H1 (cell line): ENCODE results near the gene GNG8. TPM values are rescaled to one million over a fixed set of nuclear protein-coding genes. Genes with fewer than 3 reads are reported as not detected.

Source experiments
- CTCF ChIA-PET: fragments of 300-600 bp; sonication (Branson Sonifier 250); formaldehyde crosslinking; loops from one replicate; lab custom pipeline; 2021; ENCODE audit not compliant: partially characterized antibody; lab: Charles Lee
- POLR2A ChIA-PET: fragments of 300-600 bp; sonication (Branson Sonifier 250); formaldehyde crosslinking; loops from one replicate; lab custom pipeline; 2021; ENCODE audit warnings: inconsistent platforms; ENCODE audit not compliant: partially characterized antibody; lab: Charles Lee
- DNase-seq, 2 experiments: peaks; one replicate each; pipeline versions ENCODE4 v3.0.0 to v3.0.0-alpha.2; 2010 to 2022; ENCODE audit warnings: low spot score in 2 of 2, low read depth in 1 of 2, mixed read lengths in 1 of 2
- FAIRE-seq: peaks from 2 replicates; lab custom pipeline; 2011; peaks lifted over from hg19 to GRCh38; lab: Jason Lieb, UNC
- H2AFZ ChIP-seq: 2 replicates; pipeline ENCODE4 v1.8.1; 2012; ENCODE audit warnings: low read length, inconsistent platforms
- H2AK5ac ChIP-seq: 2 replicates; pipeline ENCODE4 v1.6.1; 2013; ENCODE audit warnings: low read depth, low read length
- H2BK120ac ChIP-seq: replicated peaks from 2 replicates; pipeline ENCODE3; 2013; ENCODE audit warnings: low read depth, low read length, inconsistent platforms
- H2BK12ac ChIP-seq: 2 replicates; pipeline ENCODE4 v1.6.1; 2013; ENCODE audit warnings: low read depth, low read length
- H2BK15ac ChIP-seq: 2 replicates; pipeline ENCODE4 v1.6.1; 2013; ENCODE audit warnings: low read length
- H2BK20ac ChIP-seq: 2 replicates; pipeline ENCODE4 v1.6.1; 2013; ENCODE audit warnings: low read length
- H2BK5ac ChIP-seq: 2 replicates; pipeline ENCODE4 v1.6.1; 2013; ENCODE audit warnings: low read depth, low read length
- H3K14ac ChIP-seq: 2 replicates; pipeline ENCODE4 v1.6.1; 2013; ENCODE audit warnings: inconsistent platforms; ENCODE audit not compliant: insufficient read length
- H3K18ac ChIP-seq: 2 replicates; pipeline ENCODE4 v1.6.1; 2013; ENCODE audit warnings: low read length; ENCODE audit errors: extremely low read depth
- H3K23ac ChIP-seq: 2 replicates; pipeline ENCODE4 v1.6.1; 2013; ENCODE audit warnings: inconsistent platforms; ENCODE audit not compliant: insufficient read length
- H3K23me2 ChIP-seq: 2 replicates; pipeline ENCODE4 v1.6.1; 2013; ENCODE audit warnings: low read depth, low read length
- H3K27ac ChIP-seq: 2 replicates; pipeline ENCODE4 v1.6.1; 2011; ENCODE audit warnings: low read depth, low read length, inconsistent platforms
- H3K27me3 ChIP-seq, 4 experiments: replicated peaks in 1 of 4; 1 replicate in 1 of 4; 2 replicates in 3 of 4; pipeline versions ENCODE4 v1.6.1 to v1.8.1; 2011 to 2013; ENCODE audit warnings: low read length in 3 of 4, mild to moderate bottlenecking in 3 of 4, inconsistent platforms in 2 of 4, mixed read lengths in 2 of 4, moderate library complexity in 1 of 4; ENCODE audit not compliant: control insufficient read depth in 3 of 4, insufficient read depth in 3 of 4; ENCODE audit errors: extremely low read depth in 1 of 4
- H3K36me3 ChIP-seq, 4 experiments: 2 replicates each; pipeline versions ENCODE4 v1.6.1 to v1.8.1; 2011 to 2013; ENCODE audit warnings: mild to moderate bottlenecking in 4 of 4, low read length in 3 of 4, moderate library complexity in 2 of 4, control low read depth in 1 of 4, inconsistent platforms in 1 of 4; ENCODE audit not compliant: insufficient read depth in 4 of 4, control insufficient read depth in 2 of 4
- H3K4ac ChIP-seq: replicated peaks from 2 replicates; pipeline ENCODE3; 2013; ENCODE audit warnings: low read length, low read depth, mixed read lengths, inconsistent platforms; ENCODE audit not compliant: insufficient read length
- H3K4me1 ChIP-seq, 4 experiments: replicated peaks in 1 of 4; 1 replicate in 1 of 4; 2 replicates in 3 of 4; pipeline versions ENCODE4 v1.6.1 to v1.8.1; 2011 to 2013; ENCODE audit warnings: low read length in 3 of 4, inconsistent platforms in 2 of 4, mixed read lengths in 1 of 4; ENCODE audit not compliant: insufficient read depth in 4 of 4, control insufficient read depth in 3 of 4
- H3K4me2 ChIP-seq, 2 experiments: 2 replicates each; pipeline versions ENCODE4 v1.6.1 to v1.8.1; 2011 to 2013; ENCODE audit warnings: low read depth in 2 of 2, low read length in 2 of 2, control low read depth in 1 of 2, inconsistent platforms in 1 of 2, mild to moderate bottlenecking in 1 of 2; ENCODE audit not compliant: insufficient read depth in 1 of 2
- H3K4me3 ChIP-seq, 4 experiments: fragments of 200-600, 300-600 bp in 1 of 4; sonication (generic), shearing (Covaris generic), sonication (Bioruptor Twin) in 1 of 4; 2 replicates each; pipeline versions ENCODE4 v1.5.1 to v1.8.1; 2011 to 2016; ENCODE audit warnings: low read length in 4 of 4, low read depth in 3 of 4, control low read depth in 2 of 4, inconsistent platforms in 2 of 4, mild to moderate bottlenecking in 2 of 4, mixed read lengths in 1 of 4, moderate library complexity in 1 of 4; ENCODE audit not compliant: insufficient read depth in 2 of 4; ENCODE audit errors: extremely low read depth in 1 of 4
- H3K56ac ChIP-seq: replicated peaks from 2 replicates; pipeline ENCODE3; 2013; ENCODE audit warnings: low read depth, mild to moderate bottlenecking, mixed read lengths, low read length, inconsistent platforms; ENCODE audit not compliant: insufficient read length
- H3K79me1 ChIP-seq: 2 replicates; pipeline ENCODE4 v1.6.1; 2013; ENCODE audit warnings: low read depth, low read length, control low read depth
- H3K79me2 ChIP-seq, 2 experiments: 2 replicates each; pipeline versions ENCODE4 v1.6.1 to v1.8.1; 2012 to 2013; ENCODE audit warnings: low read length in 2 of 2, mild to moderate bottlenecking in 2 of 2, inconsistent platforms in 1 of 2; ENCODE audit not compliant: insufficient read depth in 2 of 2, control insufficient read depth in 1 of 2
- H3K9ac ChIP-seq, 4 experiments: replicated peaks in 1 of 4; 1 replicate in 1 of 4; 2 replicates in 3 of 4; pipeline versions ENCODE4 v1.6.1 to v1.8.1; 2011 to 2013; ENCODE audit warnings: low read depth in 3 of 4, low read length in 3 of 4, control low read depth in 2 of 4, mild to moderate bottlenecking in 2 of 4, moderate library complexity in 2 of 4, inconsistent platforms in 1 of 4; ENCODE audit errors: extremely low read depth in 1 of 4
- H3K9me3 ChIP-seq, 2 experiments: 2 replicates each; pipeline versions ENCODE4 v1.6.1 to v1.8.1; 2012 to 2013; ENCODE audit warnings: mild to moderate bottlenecking in 2 of 2, moderate library complexity in 2 of 2, control low read depth in 1 of 2, inconsistent platforms in 1 of 2, low read depth in 1 of 2, low read length in 1 of 2, mixed read lengths in 1 of 2; ENCODE audit not compliant: insufficient read depth in 2 of 2
- H4K20me1 ChIP-seq, 2 experiments: replicated peaks in 1 of 2; 2 replicates each; pipeline versions ENCODE3 to v1.8.1; 2011 to 2013; ENCODE audit warnings: inconsistent platforms in 2 of 2, low read length in 2 of 2, mild to moderate bottlenecking in 1 of 2; ENCODE audit not compliant: insufficient read depth in 2 of 2, control insufficient read depth in 1 of 2
- H4K5ac ChIP-seq: 2 replicates; pipeline ENCODE4 v1.6.1; 2013; ENCODE audit warnings: low read length, low read depth, mixed read lengths, inconsistent platforms; ENCODE audit not compliant: insufficient read length
- H4K8ac ChIP-seq: 2 replicates; pipeline ENCODE4 v1.8.0; 2013; ENCODE audit warnings: mild to moderate bottlenecking, moderate library complexity, low read length, inconsistent platforms; ENCODE audit not compliant: insufficient read depth; ENCODE audit errors: extremely low read depth
- H4K91ac ChIP-seq: replicated peaks from 2 replicates; pipeline ENCODE3; 2013; ENCODE audit warnings: low read length, mixed read lengths, inconsistent platforms; ENCODE audit not compliant: insufficient read length
- KDM1A ChIP-seq: fragments of 200-600, 300-600 bp; sonication (generic); IDR thresholded peaks from 2 replicates; pipeline ENCODE4 v1.7.1; 2016; ENCODE audit warnings: mild to moderate bottlenecking, low read length, borderline replicate concordance
- RFX5 ChIP-seq: IDR thresholded peaks from 2 replicates; pipeline ENCODE4 v1.6.1; 2011; ENCODE audit warnings: low read depth, low read length, improper control_type of control experiment, borderline replicate concordance
- SIX5 ChIP-seq: IDR thresholded peaks from 2 replicates; pipeline ENCODE4 v1.6.1; 2011; ENCODE audit warnings: mild to moderate bottlenecking, low read depth, low read length
- WGBS, 2 experiments: shearing (Covaris generic) in 1 of 2; methylation state at CpG; one replicate each; pipeline versions ENCODE4 v1.1.6 to v1.1.7; 2013 to 2015; ENCODE audit warnings: low lambda C conversion rate in 2 of 2, mixed read lengths in 2 of 2, inconsistent platforms in 1 of 2, low coverage in 1 of 2, missing lambda C conversion rate in 1 of 2; ENCODE audit not compliant: insufficient replicate concordance in 2 of 2, insufficient coverage in 1 of 2, insufficient read length in 1 of 2; ENCODE audit errors: extremely low coverage in 1 of 2, missing lambda C conversion rate in 1 of 2; 5-methylcytosine and 5-hydroxymethylcytosine counted together
- polyA plus RNA-seq, 7 experiments: library from polyadenylated mRNA; depleted of rRNA in 3 of 7; stranded (reverse) in 5 of 7; unstranded in 2 of 7; fragments of >200 nt in 5 of 7; fragments of 200-250 nt in 2 of 7; gene quantifications; 1 replicate in 5 of 7; 2 replicates in 1 of 7; 4 replicates in 1 of 7; pipeline versions ENCODE4 v1.2.1 to v1.2.3, GENCODE V29; 2011 to 2013; ENCODE audit warnings: missing spikeins in 2 of 7, mixed read lengths in 2 of 7
- total RNA-seq: library from RNA; stranded (reverse); fragmentation: NEBNext Ultra II Directional; extraction: Animal tissue kit (Norgen Biotek cat#: 25700); gene quantifications from 2 replicates; pipeline ENCODE4 v1.2.1, GENCODE V29; 2021

GNG8 gene
- total and polyA plus RNA-seq, 2 of the 8 experiments (the other 6 are each of a cell fraction or from before 2014, with no cell fraction given), result not detected

DNA sequence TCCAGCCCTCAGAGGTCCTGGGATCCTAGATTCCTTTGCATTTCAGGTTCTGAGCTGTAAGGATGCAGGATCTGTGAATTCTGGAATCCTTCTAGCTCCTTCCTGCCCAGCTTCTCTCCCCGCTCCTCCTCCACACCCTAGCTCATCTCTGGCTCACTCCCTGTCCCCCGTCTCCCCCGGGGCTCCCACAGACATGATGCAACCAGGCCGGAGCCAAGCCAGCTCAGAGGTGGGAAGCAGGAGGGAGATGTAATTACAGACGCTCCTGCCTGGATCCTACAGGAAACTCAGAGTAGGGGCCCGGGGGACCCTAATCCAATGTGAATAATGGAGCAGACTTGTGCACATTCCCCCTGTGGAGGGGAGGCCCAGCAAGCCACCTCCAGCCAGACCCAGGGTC lies 4.5 kb downstream of the GNG8 start:
- TF ChIP-seq RFX5, result no peak
- TF ChIP-seq KDM1A, result no peak
- no peak for TF ChIP-seq SIX5
- no peaks in the 10 kb centered on the region for H3K9me3 ChIP-seq
- H3K4ac ChIP-seq, result no peak overlapping the region
- H2AK5ac ChIP-seq, result peak overlapping the region; percentile 39; the same call in 1 of the 2 replicates
- no peak overlapping the region for H3K56ac ChIP-seq
- 0 out of 2 replicates have a peak overlapping the region, but pooled peaks have one; percentile 76 for H2BK5ac ChIP-seq
- ChIA-PET CTCF (interaction anchor here (0.8 to 15.3 kb wide), 10 partner anchors 15 to 119 kb away, joined by 3 to 309 read pairs (median 4); partner anchors contain the start of genes CALM3 and DACT3), POLR2A (interaction anchor here (0.8 to 2.0 kb wide), 9 partner anchors 11 to 43 kb away, joined by 3 to 10 read pairs (median 4); no protein-coding TSS in a partner anchor)
- no peak overlapping the region for H2BK120ac ChIP-seq
- H3K4me2 ChIP-seq, result 0 out of 4 replicates have a peak overlapping the region, but pooled peaks of 1 of the 2 experiments have one; percentile 9
- H3K23ac ChIP-seq, result no peak overlapping the region
- H4K8ac ChIP-seq, result no peak overlapping the region
- no peak overlapping the region for H4K5ac ChIP-seq
- no peak overlapping the region for H3K4me3 ChIP-seq
- H3K23me2 ChIP-seq, result peaks cover 17% of the 10 kb centered on the region; the same call in 1 of the 2 replicates
- no peak overlapping the region for H3K9ac ChIP-seq
- no peak overlapping the region for H4K91ac ChIP-seq
- H2BK20ac ChIP-seq, result peak overlapping the region; percentile 34; the same call in 1 of the 2 replicates
- peaks cover 0 to 20% (median 15%) of the 10 kb centered on the region in 4 experiments; a peak in 6 of 7 replicates for H3K4me1 ChIP-seq
- DNase-seq, result no peak
- no peak overlapping the region for H3K14ac ChIP-seq
- no peak overlapping the region for H3K27ac ChIP-seq
- H3K27me3 ChIP-seq, result peaks cover 5 to 30% (median 27%) of the 10 kb centered on the region in 4 experiments
- FAIRE-seq, result no peak
- whole genome bisulfite sequencing, 2 experiments, result 71% methylated on average over 5 of the region's 6 CpGs; no CpG with 5 or more reads in 1 of the 2 experiments
- 0 out of 2 replicates have a peak overlapping the region, but pooled peaks have one; percentile 71 for H2BK12ac ChIP-seq
- no peaks in the 10 kb centered on the region for H3K36me3 ChIP-seq
- no peak overlapping the region for H2AFZ ChIP-seq
- peak overlapping the region; percentile 71 for H3K18ac ChIP-seq
- no peaks in the 10 kb centered on the region for H3K79me2 ChIP-seq
- H2BK15ac ChIP-seq, result no peak overlapping the region
- no peaks in the 10 kb centered on the region; the same call in 1 of the 2 replicates for H3K79me1 ChIP-seq
- H4K20me1 ChIP-seq, result peaks cover 0 to 1% of the 10 kb centered on the region in 2 experiments
